Stimulated activated naive CD4-positive, alpha-beta T cell (primary cell): ENCODE measurements around the gene CMSS1.

Experiments used
- DNase-seq, 6 experiments: peaks; one replicate each; lab custom pipeline; 2025; lab: John Stamatoyannopoulos, UW

The CMSS1 gene

DNA sequence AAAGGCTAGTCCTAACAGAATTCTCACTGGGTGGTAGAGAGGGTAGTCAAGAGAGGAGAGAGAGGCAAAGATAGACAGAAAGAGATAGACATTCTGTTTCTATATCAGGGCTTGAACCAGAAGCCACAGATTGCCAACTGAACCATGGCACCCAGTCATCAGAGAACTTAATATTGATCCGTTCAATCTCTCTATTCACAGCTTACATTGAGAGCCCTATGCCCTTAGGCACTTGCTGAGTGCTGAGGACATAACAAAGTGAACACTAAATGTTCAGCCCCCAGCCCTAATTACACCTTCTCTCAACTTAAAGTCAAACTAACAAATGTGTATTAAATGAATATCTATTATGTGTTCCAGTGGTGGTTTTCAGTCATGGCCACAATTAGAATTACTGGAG, 172.5 kb downstream of the CMSS1 start:
- no peak for DNase-seq

DNA sequence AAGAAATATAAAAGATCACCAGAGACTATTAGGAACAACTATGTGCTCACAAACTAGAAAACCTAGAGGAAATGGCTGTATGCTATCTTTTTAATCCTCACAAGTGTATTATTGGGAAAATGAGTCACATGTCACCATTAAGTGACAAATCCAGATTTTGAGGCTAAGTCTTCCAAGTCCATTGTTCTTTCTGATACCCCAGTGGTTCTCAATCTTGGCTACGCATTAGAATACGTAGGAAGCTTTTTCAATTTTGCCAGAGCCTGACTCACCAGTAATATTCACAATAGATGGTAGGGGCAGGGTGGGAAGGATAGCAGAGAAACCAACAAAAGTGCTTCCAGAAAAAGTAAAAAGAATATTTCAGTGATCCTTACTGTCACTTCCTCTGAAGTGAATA, 179.6 kb downstream of the CMSS1 start:
- no peak for DNase-seq

DNA sequence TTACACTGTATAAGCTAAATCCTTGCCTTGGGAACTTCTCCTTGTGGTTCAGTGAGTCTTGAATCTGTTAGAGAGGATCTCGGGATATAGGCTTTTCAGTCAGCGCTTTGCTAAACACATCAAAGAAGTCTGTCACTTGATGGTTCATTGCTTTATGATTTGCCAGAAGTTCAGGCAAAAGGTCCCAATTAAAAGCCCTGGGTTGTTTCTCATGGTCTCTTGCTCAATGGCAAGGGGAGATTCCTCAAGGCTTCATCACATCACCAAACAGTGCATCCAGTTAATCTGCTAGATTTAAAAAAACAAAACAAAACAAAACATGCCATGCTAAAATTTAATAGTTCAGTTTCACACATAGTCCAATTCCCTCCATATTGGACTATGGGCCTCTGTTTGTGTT, 181.9 kb downstream of the CMSS1 start:
- no peak for DNase-seq

DNA sequence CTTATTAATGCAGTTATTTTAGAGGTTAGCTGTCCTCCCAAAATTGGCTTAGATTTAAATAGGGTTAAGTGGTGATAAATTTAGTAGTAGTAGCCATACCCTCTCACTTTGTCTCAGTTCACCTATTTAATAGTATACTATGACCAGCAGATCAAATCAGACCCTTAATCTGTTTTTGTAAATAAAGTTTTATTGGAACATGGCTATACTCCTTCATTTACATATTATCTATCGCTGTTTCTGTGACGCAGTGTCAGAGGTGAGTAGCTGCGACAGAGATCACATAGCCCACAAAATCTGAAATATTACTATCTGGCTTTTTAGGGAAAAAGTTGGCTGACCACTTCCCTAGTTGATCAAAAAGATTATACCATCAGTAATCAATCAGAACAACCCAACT, 183.4 kb downstream of the CMSS1 start:
- DNase-seq, result no peak

DNA sequence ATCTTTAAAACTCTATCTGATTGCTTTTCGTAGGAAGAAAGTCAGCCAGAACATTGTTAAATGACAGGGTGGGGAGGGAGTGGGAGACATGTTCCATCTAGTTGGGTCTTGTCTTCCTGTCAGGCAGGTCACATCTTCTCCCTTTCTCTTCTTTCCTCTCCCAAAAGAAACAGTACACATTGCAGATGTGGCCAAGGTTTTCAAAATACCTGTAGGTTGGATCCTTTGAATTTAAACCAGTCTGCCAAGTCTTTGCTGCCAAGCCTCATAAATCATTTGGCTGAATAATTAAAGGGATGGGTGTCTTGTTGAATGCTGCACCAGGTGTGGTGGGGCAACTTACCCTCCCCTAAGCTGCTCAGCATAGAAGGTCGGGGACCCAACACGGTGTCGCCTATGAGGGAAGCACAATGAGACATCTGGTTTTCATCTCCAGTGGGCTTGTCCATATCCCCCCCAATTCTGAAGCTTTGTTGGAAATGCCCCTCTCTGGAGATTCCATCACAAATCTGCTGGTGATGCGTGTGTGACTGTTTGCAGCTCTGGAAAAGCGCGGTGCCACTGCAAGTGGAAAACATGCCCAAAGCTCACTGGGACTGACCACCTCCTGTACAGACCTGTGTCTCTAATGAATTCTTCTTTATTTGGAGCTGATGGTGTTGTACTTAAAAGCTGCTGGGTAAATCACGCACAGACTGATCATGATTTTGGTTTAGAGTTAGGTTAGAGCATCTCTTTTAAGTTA, 184.0 kb downstream of the CMSS1 start:
- no peak for DNase-seq

DNA sequence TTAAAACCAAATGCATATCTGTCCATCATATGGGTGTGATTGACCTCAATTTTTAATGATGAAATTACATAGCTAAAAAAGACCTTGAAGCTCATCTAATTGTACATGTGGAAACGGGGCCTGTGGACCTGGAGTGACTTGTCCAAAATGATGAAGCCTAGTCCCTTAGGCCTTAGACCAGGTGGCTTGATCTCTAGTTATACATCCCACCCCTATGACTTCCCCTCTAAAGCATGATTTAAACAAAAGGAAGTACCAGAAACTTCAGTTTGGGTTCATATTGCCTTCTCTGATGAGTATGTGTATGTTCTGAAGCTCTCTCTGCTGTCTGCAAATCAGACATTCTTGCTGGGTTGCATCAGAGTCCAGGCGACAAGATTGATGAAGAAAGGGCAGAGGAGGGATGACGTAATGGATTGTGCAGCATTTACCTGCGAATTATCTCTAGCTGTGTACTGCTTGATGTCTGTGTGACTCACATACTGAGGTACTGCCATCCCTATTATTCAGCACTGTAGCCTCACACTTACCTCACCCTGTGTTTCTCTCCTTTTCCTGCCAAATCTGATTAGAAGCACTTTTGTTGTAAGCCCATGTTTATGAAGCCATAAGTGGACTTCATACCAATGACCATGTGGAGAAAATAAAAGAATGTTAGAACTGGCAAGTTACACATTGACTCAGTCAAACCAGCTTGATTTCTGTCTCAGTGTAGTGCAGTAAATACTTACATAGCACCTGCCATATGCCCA, 185.1 kb downstream of the CMSS1 start:
- DNase-seq, result no peak

DNA sequence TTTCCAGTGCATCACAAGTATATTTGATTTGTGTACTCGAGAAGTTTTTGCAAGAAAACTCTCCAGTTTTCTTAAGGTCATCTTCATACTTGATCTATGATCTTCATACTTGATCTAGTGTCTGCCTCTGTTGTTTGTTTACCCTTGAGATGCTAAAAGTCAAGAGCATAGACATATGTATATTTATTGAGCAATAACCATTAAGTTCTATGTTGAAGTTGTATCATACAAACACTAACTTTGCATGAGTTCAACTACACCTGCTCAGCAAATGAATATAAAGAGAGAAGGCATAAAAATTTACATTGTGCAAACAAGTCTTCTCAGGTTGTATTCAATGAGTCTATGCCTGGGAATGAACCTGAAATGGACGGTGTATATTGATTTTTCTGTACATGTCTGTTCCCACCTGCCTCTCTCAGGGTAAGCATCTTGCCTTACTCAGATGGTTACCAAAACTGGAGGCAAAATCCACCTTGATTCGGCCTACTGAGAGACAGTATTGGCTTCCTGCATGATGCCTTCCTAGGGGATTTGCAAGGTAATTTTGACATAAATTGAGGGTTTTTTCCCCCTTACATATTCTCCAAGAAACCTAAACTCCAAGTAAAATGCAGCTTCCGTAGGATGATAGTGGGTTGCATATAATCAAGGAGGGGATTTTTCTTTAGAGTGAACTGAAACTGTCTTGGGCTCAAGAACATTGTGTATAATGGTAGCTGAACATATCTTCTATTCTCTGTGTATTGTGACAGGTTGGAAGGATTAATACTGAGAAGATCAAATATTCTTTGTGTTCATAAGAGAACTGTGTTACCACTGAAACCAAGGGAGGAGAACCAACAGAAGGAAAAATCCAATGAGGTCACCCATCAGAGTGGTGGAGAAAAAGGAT, 186.2 kb downstream of the CMSS1 start:
- no peak for DNase-seq

DNA sequence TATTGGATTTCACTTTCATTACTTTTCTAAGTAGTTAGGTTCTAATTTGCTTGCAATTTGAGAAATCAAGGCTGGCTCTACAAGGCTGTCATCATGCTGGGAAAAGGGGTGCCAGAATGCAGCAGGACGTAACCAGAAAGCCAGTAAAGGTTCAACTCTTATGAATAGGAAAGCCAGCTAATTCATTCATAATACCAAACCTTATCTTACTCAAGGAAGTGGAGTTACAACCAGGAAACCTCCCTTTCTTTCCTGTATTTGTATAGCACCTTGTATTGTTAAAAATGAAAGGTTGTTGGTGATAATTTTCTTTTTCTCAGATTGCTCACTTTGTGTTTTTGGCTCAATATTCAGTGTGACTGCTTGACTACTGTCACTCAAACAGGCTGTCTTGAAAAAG, 187.3 kb downstream of the CMSS1 start:
- DNase-seq, result no peak

DNA sequence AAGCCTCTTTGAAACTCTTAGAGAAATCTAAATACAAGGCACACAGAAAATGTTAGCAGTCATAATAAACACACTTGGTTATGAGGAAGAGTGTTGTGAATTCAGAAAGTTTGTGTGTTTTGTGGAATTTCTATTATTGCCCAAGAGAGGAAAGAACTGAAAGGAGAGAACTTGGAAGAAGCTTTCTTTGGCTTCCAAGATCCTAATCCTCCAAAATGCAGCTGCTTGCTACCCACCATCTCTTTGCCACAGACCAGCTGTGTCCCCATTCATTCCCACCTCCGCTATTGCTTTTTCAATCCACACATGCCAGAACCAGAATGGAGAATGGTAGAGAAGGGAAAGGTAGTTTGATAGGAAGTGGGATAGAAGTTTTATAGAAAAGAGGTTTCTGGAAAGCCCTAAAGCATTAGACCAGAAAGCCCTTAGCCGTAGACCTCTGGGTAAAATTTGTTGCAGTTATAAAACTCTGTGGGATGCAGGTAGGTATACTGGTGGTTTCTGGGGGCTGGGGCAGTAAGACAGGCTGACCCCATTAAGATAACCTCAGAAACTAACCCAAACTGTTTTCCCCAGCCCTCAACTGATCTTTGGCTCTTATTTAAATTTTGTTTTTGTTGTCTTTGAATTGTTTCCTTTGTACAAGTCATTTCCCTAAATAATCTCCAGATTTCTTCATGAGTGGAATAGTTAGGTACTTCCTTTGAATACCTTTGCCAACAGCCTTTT, 188.2 kb downstream of the CMSS1 start:
- DNase-seq, result no peak

DNA sequence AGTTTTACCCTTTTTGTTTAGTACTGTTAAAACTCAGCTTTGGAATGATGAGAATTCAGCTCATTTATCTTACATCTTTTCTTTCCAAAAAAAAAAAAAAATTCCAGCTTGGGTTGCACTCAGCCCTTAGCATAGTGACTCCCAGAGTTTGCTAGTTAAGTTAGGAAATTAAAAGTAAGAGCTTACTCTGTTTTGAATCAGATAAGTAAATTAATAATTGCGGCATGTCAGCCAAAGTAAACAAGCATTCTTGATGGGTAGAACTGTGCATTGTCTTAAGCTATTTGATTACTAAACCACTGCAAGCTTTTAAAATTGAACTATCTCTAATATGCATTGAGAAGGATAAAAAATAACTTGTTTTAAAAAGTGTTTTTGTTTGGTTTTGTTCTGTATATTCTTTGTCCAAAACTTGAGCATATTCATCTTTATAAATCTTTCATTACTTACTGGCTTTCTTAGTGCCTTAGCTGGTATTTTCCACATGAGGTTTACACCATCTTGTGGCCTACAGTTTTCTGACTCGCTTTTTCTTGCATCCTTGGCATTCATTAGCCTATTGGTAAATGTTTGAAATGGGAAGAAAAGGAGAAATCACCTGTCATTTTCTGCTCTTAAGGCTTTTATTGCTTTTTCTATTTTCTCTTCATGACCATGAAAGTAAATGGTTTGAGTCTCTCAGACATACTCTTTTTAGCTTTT, 189.1 kb downstream of the CMSS1 start:
- no peak for DNase-seq

DNA sequence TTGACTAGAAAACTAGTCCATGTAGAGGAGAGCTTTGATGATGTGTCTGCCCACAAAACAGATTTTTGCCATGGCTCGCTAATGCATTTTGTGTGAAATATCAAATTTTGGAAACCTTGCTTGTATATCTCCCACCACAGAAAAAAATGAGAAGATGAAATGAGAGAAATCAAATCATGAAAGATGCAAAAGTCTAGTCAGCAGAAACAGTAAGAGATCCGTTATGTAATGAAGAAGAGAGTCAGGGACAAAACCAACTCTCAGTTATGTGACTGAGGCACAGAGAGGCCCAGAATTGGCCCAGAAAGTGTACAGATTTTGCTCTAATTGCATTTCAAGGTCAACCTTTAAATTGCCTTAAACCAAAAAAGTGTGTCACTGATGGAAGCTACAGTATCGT, 189.7 kb downstream of the CMSS1 start:
- DNase-seq, result no peak

DNA sequence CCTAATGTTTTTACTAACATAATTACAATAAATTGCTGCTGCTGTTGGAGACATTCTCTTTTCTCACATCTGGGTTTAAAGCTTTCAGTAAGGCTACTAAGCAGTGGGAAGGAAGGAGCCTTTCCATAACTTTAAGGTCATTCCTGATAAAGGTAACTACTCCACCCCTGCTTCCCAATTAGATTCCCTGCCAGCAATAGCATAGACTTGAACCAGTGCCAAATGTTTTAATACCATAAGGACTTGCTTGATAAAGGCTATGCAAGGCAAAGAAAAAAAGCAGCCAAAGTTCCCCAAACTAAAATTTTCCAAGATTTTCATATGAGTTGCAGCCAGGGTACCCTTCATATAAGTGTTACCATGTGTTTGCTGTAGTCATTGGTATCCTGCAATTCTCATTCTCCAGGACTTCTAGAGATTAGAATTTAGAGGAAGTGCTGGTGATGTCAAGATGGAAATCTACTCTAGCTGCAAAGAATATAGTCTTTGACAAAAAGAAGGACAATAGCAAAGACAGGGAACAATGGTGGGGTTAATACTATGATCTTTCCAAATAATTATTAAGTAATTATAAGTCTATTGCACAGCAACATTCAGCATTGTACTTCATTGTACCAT, 190.5 kb downstream of the CMSS1 start:
- DNase-seq, result no peak

DNA sequence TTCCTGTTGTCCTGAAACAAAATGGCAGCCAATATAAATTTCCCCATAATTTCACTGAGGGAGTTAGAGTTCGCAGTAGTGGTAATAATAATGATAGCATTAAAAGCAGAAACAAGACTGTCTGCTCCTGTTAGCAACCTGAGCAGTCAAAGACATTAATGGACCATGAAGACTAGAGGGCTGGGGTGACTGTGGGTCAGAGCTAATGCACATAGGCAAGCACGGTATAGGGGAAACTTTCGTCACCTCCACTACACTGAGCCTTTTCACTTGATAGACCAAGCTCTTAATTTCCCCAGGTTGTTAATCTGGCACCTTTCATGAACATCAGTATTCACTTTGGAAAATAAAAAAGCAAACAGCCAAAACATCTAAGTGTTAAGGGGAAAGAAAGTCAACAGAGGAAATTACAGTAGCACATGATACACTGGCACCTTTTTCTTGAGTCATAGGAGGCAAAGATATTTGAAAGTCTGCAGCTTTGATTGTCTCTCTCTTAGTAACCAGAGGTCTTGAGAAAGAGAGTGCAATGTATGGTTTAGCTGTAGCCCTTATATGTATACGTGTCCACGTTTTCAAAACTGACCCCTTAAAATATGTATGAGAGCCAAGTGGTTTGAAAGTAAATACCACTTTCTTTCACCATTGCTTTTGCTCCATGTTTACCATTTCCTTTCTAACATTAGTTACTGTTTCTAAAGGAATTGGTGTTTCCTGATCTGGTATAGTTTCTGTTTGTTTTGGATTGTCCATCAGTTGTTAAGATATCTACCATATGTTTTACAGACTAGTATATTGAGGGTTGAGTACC, 191.8 kb downstream of the CMSS1 start:
- DNase-seq, result no peak

DNA sequence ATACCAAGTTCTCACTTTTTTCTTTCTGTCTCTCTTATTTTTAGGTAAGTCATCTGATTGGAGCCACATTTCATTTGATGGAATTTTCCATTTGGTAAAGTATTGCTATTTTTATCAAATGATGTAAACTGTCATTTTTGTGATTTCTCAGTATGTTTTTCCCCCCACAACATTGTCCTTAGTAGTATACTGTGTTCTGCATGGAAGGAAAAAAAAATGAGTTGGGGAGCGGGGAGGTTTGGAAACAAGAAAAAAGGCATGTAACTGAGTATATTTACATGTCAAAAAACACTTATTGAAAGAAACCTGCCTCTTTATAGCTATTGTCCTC, 192.4 kb downstream of the CMSS1 start:
- DNase-seq, result no peak

DNA sequence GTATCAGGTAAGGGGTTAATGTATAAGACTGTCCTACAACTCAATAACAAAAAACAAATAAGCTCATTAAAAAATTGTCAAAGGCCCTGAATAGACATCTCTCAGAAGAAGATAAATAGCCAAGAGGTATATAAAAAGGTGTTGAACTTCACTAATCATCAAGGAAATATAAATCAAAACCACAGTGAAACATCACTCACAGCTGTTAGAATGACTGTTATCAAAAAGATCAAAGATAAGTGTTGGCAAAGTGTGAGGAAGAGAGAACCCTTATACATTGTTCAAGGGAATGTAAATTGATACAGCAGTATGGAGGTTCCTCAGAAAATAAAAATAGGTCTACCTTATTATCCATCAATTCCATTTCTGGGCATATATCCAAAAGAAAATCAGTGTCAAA, 201.1 kb downstream of the CMSS1 start:
- no peak for DNase-seq

DNA sequence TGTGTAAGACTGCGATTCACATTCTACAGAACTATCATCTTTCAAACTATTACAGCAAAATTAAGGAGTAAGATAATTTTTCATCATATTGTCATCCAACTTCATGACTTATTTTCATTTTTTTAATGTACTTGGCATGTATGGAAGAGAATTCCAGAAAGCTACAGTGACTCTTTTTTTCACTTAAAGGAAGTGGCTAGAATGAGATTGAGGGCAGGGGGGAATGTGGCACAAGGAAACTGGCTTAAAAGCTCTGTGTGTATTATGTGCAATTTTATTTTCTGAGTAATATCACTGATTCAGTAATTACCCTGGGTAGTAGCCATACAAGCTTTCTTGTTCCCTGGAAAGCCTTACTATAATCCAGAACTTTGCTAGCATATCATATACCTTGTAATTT, 202.1 kb downstream of the CMSS1 start:
- DNase-seq, result no peak

DNA sequence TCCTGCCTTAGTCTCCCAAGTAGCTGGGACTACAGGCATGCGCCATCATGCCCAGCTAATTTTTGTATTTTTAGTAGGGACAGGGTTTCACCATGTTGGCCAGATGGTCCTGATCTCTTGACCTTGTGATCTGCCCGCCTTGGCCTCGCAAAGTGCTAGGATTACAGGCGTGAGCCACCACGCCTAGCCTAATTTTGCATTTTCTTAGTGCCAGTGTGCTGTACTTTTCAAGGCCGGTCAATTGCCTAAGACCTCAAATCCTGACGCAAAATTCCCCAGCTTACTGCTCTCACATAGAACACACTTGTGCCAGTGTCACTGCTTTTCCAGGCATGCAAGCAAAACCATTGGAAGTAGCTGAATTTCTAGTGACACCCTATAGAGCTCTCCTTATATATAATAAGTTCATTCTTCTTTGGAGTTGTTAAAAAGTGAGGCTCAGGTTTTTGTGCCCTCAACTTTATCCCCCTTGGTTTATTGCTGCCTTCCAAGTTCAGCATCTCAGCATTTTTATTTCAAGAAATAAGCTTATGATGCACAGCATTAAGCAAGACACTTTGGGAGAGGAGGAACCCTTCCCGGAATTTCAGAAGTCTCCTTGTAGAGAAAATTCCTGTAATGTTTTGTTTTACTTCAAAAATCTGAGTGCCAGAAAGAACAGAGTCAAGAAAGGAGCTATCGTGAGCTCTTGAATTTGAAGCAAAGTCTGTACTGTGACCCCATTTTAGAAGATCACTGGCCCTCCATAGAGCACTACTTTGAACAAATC, 203.4 kb downstream of the CMSS1 start:
- DNase-seq, result no peak

DNA sequence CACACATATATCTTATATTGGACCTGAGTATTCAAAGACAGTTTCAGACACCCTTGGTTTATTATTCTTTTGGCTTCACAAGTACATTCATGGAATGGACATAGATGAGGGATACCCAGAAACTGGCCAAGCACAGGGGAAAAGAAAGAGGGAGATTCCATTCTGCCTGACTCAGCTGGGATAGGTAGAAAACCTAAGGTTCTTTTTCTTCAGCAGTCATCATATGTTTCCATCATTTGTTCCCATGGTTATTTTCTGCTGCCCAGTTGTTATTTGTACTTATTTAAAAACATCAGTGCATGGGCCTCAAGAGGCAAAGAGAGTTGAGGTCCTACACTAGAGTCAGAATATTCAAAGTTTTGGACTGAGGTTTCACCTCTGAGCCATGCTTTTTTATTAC, 204.8 kb downstream of the CMSS1 start:
- DNase-seq, result no peak

DNA sequence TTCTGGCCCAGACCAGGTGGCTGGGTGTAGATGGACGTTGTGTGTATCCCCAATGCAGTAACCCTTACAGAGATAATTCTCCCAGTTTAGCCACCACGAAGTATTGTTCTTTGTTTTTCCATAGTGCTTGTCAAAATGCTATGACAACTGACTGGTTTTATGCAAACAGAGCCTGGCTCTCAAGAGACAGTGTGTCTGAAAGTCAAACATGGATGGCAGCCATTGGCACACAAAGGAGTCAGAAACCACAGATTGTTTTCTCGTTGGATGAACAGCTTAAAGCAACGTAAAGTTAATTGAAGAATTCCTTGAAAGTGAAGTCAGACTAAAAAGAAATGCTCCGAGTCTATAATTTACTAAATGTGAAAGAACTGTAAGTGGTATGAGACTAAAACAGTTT, 205.5 kb downstream of the CMSS1 start:
- no peak for DNase-seq

DNA sequence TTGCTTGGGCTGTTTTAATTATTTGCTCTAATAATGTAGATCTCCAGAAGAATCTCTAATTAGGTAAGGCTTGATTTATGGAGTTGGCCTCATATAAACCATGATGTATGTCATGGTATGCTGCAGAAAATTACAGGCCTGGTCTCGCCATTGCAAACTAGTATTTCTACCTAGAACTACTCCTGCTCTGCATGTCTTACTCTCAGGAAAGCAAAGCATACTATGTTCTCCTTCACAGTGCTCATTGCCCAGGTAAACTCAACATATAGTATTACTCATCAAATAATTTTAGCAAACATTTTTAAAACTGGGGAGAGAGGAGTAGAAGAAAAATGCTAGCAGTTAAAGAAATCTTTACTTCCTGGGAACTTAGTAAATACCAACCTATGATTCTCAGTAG, 205.9 kb downstream of the CMSS1 start:
- no peak for DNase-seq
